GM19025 (cell line): Measurements from ENCODE around the gene SLC18A2.
A peak's percentile ranks its signal among the peaks of the same experiment; 100 is the strongest.

Experiments used
- ATAC-seq: cut with Tn5 transposase; IDR thresholded peaks from one replicate; pipeline ENCODE4 v1.9.1; 2021; ENCODE audit warnings: mild to moderate bottlenecking, low read depth, moderate library complexity; ENCODE audit not compliant: unreplicated experiment

Gene SLC18A2

DNA sequence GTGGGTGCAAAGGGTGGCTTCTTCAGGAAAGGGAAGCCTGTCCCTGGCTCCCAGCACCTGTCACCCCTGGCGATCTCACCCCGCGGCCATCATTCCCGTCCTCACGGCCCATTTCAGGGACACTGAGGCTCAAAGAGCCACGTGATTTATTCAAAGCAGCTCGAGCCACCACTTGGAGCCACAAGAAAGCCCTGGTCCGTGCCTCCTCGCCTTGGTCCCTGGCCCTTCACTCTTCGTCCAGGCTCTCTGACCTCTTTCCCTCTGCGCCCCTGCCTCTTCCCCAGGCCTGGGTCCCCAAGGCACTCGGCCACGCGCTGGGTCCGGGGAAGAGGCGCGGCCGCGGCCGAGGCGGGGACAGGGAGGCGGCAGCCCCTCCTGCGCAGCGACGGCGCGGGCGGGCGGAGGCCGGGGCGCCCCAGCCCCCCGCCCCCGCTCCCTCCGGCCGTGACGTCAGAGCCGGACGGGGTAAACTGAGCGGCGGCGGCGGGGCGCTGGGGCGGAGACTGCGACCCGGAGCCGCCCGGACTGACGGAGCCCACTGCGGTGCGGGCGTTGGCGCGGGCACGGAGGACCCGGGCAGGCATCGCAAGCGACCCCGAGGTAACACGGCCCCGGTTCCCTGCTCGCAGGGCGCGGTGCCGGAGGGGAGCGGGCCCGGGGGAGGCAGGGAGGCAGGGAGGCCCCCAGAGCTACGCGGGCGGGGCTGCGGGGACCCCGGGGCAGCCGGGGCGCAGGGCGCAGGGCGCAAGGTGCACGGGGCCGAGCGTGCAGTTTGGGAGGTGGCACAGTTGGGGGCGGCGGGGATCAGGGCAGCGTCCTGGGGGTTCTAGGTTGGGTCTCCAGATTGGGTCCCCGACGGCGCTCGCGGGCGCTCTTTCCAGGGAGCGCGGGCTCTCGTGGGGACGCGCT is at the start of gene SLC18A2:
SLC18A2 (plus strand) TSS at position 494 of the 909 bp plus-strand sequence. CDS start 580 bp downstream, outside the sequence.
- ATAC-seq: no peak

- no peak for ATAC-seq
Measured at GRCh38 chr10:117197189-117197588, 43.7 kb upstream of the SLC18A2 start, which contains the start of gene KCNK18. Gene KCNK18 (plus strand): TSS chr10:117197489. CDS start chr10:117197489, 0 bp downstream.

DNA sequence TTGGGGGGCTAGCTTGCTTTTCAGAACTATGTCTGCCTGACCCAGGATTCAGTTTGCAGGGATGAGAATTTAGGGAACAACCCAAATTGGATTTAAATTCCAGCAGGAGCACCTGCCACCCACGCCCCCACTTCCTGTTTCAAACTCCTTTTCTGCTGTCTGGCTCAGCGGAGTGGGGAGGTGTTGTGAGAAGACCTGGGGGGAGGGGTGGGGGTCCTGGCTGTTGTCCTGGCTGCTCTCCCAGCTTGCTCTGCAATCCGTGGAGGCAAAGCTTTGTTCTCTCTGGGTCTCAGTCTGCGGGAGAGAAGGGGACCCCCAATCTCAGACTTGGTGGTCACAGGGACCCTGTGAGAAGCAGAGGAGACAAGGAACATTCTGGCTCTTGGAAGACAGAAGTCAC is 42.8 kb upstream of the SLC18A2 start:
- no peak for ATAC-seq

GRCh38 chr10:117201826-117202225 is 39.1 kb upstream of the SLC18A2 start:
- no peak for ATAC-seq

DNA sequence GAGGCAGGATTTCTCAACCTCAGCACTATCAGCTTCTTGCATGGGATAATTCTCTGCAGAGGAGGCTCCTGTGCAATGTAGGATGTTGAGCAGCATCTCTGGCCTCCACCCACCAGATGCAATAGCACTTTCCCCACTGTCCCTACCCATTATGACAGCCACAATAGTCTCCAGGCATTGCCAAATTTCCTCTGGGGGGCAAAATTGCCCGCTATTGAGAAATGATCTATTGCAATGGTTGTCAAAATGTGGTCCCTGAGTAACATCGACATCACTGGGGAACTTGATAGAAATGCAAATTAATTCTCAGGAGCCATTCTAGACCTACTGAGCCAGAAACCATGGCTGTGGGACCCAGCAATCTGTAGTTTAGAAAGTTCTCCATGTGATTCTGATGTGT is 36.6 kb upstream of the SLC18A2 start:
- ATAC-seq: no peak

- no peak for ATAC-seq
Measured at GRCh38 chr10:117212176-117212575, 28.7 kb upstream of the SLC18A2 start.

DNA sequence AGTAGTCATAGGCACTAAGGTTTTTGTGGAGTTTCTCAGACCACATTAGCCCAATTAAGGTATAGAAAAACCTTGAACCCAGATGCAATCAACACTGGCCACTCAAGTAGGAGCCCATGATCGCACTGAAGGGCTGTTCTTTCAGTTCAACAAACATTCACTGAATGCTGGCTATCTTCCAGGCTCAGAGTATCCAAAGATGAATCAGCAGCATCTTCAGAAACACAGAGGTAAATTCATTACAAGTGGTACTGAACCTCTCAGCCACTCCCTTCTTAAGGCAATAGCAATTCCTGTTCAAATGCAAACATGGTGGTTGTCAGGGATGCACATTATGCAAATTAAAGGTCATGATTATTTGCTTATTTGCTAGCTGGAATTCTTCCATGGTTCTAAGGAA is 26.5 kb upstream of the SLC18A2 start:
- no peak for ATAC-seq

DNA sequence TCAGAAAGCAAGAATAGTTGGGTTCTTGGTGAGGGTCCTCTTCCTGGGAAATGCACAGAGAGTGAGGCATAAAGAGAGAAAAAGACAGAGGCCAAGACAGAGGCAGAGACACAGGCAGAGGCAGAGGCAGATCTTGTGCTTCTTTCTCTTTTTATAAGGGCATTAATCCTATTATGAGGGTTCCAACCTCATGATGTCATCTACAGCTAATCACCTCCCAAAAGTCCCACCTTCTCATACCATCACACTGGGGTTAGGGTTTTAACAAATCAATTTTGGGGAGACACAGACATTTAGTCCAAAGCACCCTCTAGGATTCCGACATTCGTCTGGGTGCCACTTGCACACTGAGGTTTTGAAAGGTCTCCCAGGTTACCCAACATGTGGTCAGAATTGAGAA is 25.8 kb upstream of the SLC18A2 start:
- ATAC-seq: no peak

- no peak for ATAC-seq
Measured at GRCh38 chr10:117216028-117216427, 24.9 kb upstream of the SLC18A2 start.

- ATAC-seq: peak; percentile 79
Measured at GRCh38 chr10:117216611-117217195, 24.2 kb upstream of the SLC18A2 start.

DNA sequence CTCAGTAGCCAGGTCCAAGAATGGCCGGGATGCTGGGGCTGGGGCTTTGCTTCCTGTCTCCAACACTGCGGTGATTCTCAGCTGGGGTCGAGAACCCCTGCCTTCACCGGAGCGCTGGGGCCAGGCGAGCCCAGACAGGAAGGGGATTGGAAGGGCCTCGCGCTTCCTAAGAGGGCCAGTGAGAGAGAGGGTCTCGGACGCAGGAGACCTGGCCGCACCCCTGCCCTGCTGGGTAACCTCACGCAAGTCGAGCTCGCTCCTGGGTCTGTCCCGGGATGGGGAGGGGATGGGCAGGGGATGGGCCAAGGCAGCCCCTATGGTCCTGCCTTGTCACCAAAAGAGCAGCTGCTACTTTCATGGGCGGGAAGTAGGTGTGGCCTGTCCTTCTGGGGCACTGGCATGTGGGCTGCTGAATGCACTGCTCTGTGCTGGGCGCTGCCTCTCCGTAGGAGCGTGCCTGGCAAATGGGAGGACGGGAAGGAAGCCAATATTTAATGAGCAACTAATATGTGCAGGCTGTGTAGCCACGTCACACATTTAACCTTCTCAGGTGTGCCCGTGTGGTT is 23.6 kb upstream of the SLC18A2 start:
- ATAC-seq: no peak

DNA sequence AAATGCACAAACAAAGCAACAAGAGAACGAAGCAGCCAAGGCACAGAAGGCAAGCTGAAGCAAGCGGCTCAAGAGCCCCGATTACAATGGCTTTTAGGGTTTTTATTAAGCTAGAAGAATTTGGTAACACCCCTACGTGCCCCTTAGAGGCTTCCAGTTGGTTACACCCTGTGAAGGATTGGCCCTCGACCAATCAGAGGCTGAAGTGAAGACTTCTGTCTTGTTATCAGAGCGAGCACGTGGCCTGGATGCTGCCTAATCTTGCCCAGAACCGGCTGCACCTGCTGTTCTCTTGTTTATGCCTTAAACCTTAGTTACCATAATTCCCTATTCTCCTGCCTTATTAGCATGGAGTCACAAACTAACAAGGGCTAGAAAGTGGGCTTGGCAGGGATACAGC is 22.3 kb upstream of the SLC18A2 start:
- no peak for ATAC-seq

- no peak for ATAC-seq
Measured at GRCh38 chr10:117221156-117221711, 19.7 kb upstream of the SLC18A2 start.

DNA sequence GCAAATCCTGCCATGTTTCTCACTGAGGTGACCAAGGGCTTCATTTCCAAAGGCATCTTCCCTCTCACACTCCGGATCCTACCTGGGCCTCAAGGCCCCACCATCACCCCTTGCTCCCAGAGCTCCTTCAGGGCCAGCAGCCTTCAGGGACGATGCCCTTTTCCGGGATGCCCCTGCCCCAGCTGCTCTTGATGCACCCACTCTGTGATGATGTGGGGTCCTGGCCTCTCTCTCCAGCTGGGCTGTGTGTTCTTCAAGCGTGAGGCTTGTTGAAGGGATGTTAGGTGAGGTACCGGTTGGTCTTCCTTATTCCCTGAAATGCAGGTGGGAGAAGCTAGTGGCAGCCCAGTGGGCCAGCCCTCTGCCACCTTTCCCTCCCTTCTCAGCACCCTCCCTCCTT is 18.4 kb upstream of the SLC18A2 start:
- no peak for ATAC-seq

- no peak for ATAC-seq
Measured at GRCh38 chr10:117222976-117223692, 17.8 kb upstream of the SLC18A2 start.

- ATAC-seq: no peak
Measured at GRCh38 chr10:117223693-117224430, 17.1 kb upstream of the SLC18A2 start.

DNA sequence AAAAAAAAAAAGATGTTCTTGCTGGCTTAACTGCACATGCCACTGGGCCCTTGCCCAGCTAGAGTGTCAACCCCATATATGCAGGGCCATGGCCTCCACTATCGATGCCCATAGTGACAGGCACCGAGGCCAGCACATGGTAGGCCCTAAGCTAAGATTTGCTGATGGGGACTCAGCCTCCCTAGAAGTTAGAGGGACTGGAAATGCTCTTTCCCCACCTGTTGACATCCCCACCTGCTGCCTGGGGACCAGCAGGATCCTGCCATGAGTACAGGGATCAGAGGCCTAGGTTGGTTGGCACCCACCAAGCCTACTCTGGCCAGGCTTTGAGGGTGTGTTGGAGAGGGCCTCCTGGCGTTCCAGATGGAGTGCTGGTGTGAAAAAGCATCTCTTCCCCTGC is 16.0 kb upstream of the SLC18A2 start:
- no peak for ATAC-seq

DNA sequence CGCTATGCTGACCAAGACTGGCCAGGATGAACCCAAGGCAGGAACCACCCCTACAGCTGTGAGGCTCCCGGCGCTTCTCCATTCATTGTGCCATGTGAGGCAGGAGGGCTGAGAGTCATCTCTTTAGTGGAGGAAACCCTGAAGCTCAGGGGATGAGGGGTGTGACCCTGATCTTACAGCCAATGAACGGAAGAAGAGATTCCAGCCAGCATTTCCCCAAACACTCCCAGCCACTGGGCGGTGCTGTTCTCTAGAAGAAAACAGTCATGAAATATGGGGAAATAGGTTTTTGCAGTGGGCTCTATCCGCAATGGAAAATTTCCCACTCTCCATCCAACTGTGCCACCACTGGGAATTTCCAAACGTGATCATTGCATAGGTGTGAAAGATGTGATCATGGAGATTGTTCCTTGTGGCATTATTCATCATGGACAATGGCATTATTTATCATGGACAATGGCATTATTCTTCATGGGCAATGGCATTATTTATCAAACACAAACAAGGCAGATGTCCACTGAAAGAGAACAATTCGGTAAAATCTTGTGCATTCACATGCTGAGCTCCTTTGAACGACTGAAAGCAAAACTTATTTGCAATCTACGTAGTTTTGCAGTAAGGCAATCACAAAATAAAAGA is 14.0 kb upstream of the SLC18A2 start:
- ATAC-seq: no peak

GRCh38 chr10:117228210-117228609 is 12.7 kb upstream of the SLC18A2 start:
- no peak for ATAC-seq
